ENCODE data around the gene DTWD1. TPM values are rescaled to one million over a fixed set of nuclear protein-coding genes. Genes with fewer than 3 reads are reported as not detected.

The DTWD1 gene
- total and polyA plus RNA-seq, 2 of the 13 experiments (the other 11 are each of a cell fraction or from before 2014, with no cell fraction given): 12.7 to 18.3 TPM

DNA sequence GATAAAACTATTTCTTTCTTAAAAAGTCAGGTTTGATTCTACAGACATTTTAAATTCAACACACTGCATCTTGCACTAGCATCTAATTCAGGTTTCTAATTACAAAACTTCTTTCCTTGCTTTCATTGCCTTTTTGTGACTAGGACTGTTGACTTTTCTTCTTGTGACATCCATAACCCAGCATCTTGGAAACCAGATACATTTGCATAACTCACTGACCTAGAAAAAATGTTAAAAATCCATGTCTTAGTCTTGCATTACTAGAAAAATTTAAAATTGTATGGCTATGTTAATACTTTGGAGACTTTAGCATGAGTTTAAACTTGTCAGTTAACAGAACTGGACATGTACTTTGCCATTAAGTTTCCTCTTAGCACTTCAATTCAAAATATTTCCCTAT, 72.7 kb downstream of the DTWD1 start (continued):
- TF ChIP-seq, protein P1, sequence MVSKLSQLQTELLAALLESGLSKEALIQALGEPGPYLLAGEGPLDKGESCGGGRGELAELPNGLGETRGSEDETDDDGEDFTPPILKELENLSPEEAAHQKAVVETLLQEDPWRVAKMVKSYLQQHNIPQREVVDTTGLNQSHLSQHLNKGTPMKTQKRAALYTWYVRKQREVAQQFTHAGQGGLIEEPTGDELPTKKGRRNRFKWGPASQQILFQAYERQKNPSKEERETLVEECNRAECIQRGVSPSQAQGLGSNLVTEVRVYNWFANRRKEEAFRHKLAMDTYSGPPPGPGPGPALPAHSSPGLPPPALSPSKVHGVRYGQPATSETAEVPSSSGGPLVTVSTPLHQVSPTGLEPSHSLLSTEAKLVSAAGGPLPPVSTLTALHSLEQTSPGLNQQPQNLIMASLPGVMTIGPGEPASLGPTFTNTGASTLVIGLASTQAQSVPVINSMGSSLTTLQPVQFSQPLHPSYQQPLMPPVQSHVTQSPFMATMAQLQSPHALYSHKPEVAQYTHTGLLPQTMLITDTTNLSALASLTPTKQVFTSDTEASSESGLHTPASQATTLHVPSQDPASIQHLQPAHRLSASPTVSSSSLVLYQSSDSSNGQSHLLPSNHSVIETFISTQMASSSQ (IDR thresholded peaks at IDR 0.05; ENCODE audit: low read depth): no peak
- TF ChIP-seq, protein P1 (CRISPR knock-in tag; IDR thresholded peaks at IDR 0.05; ENCODE audit: borderline replicate concordance): no peak
- TF ChIP-seq, protein P2, sequence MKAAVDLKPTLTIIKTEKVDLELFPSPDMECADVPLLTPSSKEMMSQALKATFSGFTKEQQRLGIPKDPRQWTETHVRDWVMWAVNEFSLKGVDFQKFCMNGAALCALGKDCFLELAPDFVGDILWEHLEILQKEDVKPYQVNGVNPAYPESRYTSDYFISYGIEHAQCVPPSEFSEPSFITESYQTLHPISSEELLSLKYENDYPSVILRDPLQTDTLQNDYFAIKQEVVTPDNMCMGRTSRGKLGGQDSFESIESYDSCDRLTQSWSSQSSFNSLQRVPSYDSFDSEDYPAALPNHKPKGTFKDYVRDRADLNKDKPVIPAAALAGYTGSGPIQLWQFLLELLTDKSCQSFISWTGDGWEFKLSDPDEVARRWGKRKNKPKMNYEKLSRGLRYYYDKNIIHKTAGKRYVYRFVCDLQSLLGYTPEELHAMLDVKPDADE (CRISPR knock-in tag; IDR thresholded peaks at IDR 0.05): no peak

DNA sequence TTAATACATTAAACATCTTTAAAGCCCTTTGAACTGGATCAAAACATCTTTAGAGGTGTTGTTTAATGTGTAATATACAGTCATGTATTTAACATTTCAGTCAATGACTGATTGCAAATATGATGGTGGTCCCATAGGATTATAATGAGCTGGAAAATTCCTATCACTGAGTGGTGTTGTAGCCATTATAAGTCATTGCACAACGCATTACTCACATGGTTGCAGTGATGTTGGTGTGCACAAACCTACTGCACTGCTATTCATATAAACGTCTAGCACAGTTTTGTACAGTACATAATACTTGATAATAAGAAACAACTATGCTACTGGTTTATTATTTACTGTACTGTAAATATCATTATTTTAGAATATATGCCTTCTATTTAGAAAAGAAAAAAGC, 75.6 kb downstream of the DTWD1 start:
- Histone ChIP-seq H3K79me2 (ENCODE audit: insufficient read depth, low read length) (no peaks in the 10 kb centered on the region), H2AFZ (ENCODE audit: low read length) (no peak overlapping the region), H4K20me1 (ENCODE audit: insufficient read depth, low read length) (no peaks in the 10 kb centered on the region), H3K27me3 (ENCODE audit: control insufficient read depth in 1 of 2, insufficient read depth in 2 of 2, low read length in 2 of 2) (no peaks in the 10 kb centered on the region), H3K9ac (ENCODE audit: insufficient read depth, low read depth, low read length) (no peak overlapping the region), H3K36me3 (replicated peaks in 1 of 2; ENCODE audit: control insufficient read depth in 1 of 2, insufficient read depth in 2 of 2, low read length in 2 of 2) (no peaks in the 10 kb centered on the region), H3K4me1 (ENCODE audit: insufficient read depth, low read length) (no peaks in the 10 kb centered on the region), H3K4me3 (replicated peaks in 1 of 3; ENCODE audit: insufficient read depth in 1 of 3, low read depth in 2 of 3, low read length in 3 of 3) (no peak overlapping the region), H3K9me3 (ENCODE audit: low read length) (no peaks in the 10 kb centered on the region), H3K27ac (ENCODE audit: extremely low read length, insufficient read depth, low read length) (no peak overlapping the region), H3K4me2 (ENCODE audit: low read depth, low read length) (no peak overlapping the region)
- 0% methylated on average over 2 of the region's 2 CpGs for WGBS (ENCODE audit: low lambda C conversion rate)
- ChIA-PET CTCF (ENCODE audit: low intra/inter-chr PET ratio, low total read pairs) (no interaction called here), POLR2A (no interaction called here)
- ATAC-seq (no peak), FAIRE-seq (no peak), DNase-seq (ENCODE audit: low spot score) (no peak)
- intact Hi-C loops (cut with micrococcal nuclease; ENCODE audit: unreplicated experiment): no loop called here
- no TSS peak for BruUV-seq (replicated peaks)
- in situ Hi-C loops (cut with HindIII; ENCODE audit: extremely low pct_ligation_motif_present, low pct_unique_long_range_greater_than_20kb): no loop called here
- no peak for TF ChIP-seq ZFP36L2 (CRISPR knock-in tag; IDR thresholded peaks at IDR 0.05)
- TF ChIP-seq ZNF816 (CRISPR knock-in tag; IDR thresholded peaks at IDR 0.05; ENCODE audit: borderline replicate concordance): no peak
- TF ChIP-seq HMGA1 (CRISPR knock-in tag; conservative IDR thresholded peaks at IDR 0.05): no peak
- TF ChIP-seq NFAT5 (CRISPR knock-in tag; IDR thresholded peaks at IDR 0.05): no peak
- TF ChIP-seq ZNF616 (CRISPR knock-in tag; IDR thresholded peaks at IDR 0.05; ENCODE audit: low read depth): no peak
- TF ChIP-seq MIER2 (CRISPR knock-in tag; IDR thresholded peaks at IDR 0.05): no peak
- no peak for TF ChIP-seq KAT8 (CRISPR knock-in tag; IDR thresholded peaks at IDR 0.05)
- TF ChIP-seq, protein P2 (CRISPR knock-in tag; IDR thresholded peaks at IDR 0.05): no peak
- no peak for TF ChIP-seq ZFP1 (CRISPR knock-in tag; IDR thresholded peaks at IDR 0.05)
- TF ChIP-seq ZNF263 (CRISPR knock-in tag; IDR thresholded peaks at IDR 0.05): no peak

Measured in HepG2 (cell line).